Hematopoietic multipotent progenitor cell treated with erythropoietin and hydrocortisone succinate and interleukin-3 and kit ligand, for 4 days (in vitro differentiated cells): ENCODE measurements around the gene IDH3G.
"Not testable (repeated sequence)": the region's sequence is repeated elsewhere in the genome, so short reads cannot be mapped to it uniquely, and the experiment has no call there.

Source experiments
- DNase-seq: peaks from one replicate; pipeline ENCODE4 v3.0.0-alpha.2; 2015

IDH3G gene

DNA sequence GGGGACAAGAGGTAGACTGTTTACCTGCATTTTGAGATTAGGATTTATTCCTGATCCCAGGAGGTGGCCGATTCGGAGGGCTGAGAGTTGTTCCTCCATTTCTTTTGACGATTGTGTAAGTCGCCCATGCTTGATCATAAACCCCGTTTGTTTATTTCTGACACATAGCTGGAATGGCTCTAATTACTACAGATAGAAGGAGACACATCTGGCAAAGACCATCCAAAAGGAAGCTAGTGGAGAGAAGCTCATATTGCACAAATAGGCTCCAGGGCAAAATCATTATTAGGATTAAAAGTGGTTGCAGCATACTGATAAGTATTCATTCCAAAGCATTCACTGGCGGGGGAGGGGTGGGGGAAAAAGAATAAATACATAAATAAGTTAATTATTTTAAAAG lies 47.2 kb downstream of the IDH3G start:
- DNase-seq = not testable (repeated sequence)

DNA sequence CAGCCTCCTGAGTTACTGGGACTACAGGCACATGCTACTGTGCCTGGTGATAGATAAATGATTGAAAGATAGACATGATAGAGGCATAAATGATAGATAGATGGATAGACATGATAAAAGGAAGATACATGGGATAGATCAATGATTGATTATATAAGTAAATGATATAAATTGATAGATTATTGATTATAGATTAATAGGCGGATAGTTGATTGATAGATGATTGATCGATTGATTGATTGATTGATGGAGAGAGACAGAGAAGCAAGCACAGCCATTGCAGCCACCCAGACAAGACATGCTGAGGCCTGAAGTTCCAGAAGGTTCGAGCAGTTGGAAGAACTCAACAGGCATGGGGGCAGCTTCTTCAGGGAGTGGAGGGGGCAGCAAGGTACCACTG lies 47.8 kb downstream of the IDH3G start:
- DNase-seq = no peak

DNA sequence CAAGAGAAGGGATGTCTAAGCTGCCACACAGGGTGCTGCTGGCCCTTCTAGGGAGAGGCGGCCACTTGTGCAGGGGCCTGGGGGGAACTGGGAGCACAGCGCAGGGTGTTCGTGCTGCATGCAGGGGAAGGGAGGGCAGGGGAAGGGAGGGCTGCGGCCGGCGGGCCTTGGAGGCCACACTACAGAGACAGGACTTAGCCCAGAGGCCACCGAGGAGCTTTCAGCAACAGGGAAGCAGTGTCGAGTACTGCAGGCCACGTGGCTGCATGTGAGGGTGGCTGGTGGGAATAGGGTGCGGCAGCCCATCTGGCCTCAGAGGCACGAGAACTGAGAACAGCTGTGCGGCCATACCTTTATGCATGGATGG lies 49.1 kb downstream of the IDH3G start:
- DNase-seq = not testable (repeated sequence)

GRCh38 chrX:153744210-153745066 lies 49.7 kb downstream of the IDH3G start:
- DNase-seq = no peak

DNA sequence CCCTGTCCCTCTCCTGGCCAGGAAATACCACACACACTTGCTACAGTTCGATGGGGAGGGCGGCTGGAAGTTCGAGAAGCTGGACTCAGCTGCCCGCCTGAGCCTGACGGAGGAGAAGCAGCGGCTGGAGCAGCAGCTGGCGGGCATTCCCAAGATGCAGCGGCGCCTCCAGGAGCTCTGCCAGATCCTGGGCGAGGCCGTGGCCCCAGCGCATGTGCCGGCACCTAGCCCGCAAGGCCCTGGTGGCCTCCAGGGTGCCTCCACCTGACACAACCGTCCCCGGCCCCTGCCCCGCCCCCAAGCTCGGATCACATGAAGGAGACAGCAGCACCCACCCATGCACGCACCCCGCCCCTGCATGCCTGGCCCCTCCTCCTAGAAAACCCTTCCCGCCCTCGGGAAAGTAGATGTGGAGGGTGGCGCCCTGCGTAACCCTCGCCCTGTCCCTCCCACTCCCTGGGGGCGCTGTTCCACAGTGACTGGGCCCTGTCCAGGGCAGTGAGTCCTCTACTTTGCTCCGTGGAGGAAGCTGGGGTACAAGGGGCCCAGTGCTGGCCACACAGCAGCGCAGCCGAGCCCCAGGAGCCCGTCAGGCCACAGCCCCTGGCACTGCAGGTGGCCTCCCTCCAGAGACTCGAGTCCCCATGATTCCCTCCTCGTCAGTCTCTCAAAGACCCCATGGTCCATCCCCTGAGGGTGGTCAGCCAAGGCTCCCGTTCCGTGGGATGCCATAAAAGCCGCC lies 50.5 kb downstream of the IDH3G start:
- not testable (repeated sequence) for DNase-seq

DNA sequence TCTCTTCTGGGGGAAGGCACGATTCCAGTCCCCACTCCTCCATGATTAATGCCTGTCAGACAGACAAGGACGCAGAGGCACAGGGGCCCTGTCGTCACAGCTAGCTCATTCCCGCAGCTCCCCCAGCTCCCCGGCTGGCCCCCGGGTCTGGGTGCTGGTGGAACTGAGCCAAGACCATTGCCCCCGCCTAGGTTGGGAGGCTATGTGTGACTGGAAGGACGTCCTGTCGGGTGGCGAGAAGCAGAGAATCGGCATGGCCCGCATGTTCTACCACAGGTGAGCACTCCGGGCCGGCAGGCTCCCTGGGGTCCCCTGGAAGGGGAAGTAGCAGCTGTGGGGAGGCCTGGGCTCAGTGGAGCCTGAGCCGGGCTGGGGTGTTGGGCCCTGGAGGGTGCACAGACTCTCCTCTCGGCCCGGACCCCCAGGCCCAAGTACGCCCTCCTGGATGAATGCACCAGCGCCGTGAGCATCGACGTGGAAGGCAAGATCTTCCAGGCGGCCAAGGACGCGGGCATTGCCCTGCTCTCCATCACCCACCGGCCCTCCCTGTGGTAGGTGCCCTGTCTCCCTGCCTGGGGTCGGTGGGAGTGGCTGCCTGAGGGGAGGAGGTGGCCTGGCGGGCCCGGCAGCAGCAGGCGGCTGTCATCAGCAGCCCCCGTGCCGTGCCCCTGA lies 51.2 kb downstream of the IDH3G start:
- DNase-seq = not testable (repeated sequence)

DNA sequence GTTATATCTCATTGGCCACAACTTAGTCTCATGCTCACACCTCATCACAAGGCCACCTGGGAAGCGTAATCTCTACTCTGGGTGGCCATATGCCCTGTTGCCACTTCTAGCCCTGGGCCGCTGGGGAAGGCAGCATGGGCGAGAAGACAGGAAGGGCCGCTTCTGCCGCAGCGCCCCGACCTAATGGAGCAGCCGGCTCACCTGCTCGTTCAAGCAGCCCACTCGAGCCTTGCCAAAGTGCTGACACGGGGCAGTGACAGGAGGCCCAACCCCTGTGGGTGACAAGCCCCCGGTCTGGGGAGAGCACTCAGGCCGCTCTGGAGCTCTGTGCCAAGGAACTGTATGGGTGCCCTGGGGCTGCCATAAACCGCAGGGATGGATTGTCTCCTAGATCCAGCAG lies 52.1 kb downstream of the IDH3G start:
- DNase-seq = not testable (repeated sequence)

- no peak for DNase-seq
Measured at GRCh38 chrX:153741446-153741845, 52.7 kb downstream of the IDH3G start.

DNA sequence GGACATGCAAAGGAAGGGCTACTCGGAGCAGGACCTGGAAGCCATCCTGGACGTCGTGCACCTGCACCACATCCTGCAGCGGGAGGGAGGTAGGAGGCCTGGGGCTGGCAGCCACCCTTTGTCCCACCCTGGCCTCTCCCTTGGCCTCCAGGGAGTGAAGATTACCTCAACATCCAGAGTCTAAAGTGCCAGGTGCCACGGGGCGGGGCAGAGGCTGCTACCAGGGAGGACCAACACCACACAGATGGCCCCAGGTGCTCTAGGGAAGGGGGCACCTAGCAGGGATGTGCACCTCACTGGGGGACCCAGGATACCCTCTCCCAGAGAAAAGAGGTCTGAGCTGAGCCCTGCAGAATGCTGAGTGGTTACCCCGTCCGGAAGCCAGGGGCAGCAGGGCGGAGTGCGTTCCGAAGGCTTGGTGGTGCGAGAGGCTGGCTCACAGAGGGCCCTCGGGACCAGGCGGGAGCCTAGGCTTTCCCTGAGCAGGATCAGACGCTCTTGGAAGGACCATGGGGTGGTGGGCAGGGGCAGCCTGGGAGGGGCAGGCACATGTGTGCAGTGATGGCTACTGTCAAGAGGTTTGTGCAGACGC lies 53.4 kb downstream of the IDH3G start:
- DNase-seq = no peak

- DNase-seq = no peak
Measured at GRCh38 chrX:153739754-153740486, 54.3 kb downstream of the IDH3G start.

DNA sequence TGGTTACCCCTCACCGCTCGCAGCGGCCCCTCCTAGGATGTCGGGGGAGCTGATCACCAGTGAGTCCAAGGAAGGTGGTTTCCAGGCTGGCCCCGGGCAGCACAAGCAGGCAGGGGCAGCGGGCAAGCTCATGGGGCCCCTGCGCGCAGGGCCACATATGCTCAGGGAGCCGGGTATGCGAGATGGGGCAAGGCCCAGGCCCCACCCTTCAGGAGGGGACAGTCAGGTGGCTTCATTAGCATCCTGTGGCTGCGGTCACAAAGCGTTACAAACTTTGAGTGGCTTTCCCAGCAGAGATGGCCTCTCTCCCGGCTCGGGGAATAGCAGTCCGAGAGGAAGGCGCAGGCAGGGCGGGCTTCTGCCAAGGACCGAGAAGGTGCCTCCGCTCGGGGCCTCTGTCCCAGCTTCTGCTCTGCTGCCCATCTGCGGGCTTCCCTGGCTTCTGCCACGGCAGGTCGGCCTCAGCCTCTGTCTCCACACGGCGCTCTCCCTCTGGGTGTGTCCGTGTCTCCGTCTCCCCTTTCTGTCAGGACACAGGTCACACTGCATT lies 56.0 kb downstream of the IDH3G start:
- DNase-seq = no peak

DNA sequence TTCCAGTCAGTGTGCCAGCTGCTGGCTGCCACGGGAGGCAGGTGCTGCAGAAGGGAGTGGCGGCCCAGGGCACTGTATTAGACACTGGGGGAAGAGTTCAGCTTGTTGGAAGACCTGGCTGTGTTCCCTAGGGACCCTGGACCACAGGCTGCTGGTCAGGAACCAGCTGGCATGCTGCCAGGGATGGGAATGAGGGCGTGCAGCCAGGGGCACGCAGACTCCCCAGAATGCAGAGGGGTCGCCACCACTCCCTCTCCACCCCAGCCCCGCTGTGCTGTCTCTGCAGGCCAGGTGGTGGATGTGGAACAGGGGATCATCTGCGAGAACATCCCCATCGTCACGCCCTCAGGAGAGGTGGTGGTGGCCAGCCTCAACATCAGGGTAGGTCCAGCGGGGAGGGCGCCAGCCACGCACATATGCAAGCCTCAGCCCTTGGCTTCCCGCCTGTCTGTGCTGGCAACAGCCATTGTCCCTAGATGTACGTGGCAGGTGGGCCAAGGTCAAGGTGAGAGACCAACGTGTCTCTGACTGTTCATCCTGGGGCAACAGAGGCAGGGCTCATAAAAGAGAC lies 57.2 kb downstream of the IDH3G start:
- DNase-seq = no peak

GRCh38 chrX:153736071-153736820 lies 57.9 kb downstream of the IDH3G start:
- no peak for DNase-seq
